A673 (cell line): ENCODE measurements around the gene CFAP65.

Experiments
- CTCF ChIP-seq: fragments of 300-800, 200-600 bp; sonication (generic); conservative IDR thresholded peaks from 2 replicates; pipeline ENCODE4 v1.5.1; 2017; ENCODE audit warnings: low read depth, mild to moderate bottlenecking, antibody characterized with exemption, low read length, moderate library complexity, mixed read lengths
- EZH2 ChIP-seq: fragments of 200-600 bp; sonication (generic); IDR thresholded peaks from 2 replicates; pipeline ENCODE4 v1.6.1; 2017; ENCODE audit warnings: borderline replicate concordance, low read depth, mild to moderate bottlenecking, mixed read lengths, antibody characterized with exemption, low read length; ENCODE audit not compliant: poor library complexity, severe bottlenecking

- TF ChIP-seq EZH2 (no peak), CTCF (no peak)
These were observed 21.9 kb downstream of the CFAP65 start for GRCh38 chr2:219019436-219019835.
